ENCODE measurements around the gene NCK2.

Gene NCK2

DNA sequence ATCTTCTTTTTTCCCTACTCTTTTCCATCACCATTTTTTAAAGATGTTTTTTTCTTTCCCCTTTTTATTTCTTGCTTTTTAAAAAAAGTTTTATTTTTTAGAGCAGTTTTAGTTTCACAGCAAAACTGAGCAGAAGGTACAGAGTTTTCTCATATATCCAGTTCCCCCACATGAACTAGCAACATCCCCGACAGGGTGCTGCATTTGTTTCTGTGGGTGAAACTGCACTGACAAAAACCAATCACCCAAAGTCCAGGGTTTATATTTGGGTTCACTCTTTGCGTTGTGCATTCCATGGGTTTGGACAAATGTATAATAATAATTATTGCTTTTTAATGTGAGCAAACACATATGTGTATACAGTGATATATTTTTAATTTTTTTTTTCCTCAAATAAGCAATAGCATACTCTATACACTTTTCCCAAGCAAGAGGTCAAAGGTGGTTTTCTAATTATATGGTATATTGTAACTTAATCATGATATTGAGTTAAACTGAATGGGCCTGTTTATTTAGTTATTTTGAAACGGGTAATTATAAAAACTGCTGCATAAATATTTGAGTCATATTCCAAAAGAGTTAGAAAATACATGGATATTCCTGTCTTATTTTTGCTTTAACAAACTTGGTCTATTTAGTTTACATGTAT, 50.3 kb downstream of the NCK2 start:
- DNase-seq: peak in 1 of 3 experiments; percentile 78

DNA sequence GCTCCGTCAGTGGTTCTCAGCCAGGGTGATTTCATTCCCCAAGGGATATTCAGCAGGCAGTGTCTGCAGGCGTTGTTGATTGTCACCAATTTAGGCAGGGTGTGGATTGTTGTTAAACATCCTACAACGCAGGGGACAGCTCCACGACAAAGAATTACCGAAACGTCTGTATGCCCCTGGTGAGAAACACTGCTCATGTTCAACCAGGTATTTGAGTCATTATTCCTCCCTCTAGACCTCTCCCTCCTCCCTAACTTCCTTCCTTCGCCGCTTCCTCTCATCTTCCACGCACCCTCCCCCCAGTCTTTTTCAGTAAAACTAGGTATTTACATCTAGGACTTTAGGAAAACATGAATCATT, 50.8 kb downstream of the NCK2 start:
- DNase-seq: peak in 2 of 3 experiments; percentile 7 to 78

DNA sequence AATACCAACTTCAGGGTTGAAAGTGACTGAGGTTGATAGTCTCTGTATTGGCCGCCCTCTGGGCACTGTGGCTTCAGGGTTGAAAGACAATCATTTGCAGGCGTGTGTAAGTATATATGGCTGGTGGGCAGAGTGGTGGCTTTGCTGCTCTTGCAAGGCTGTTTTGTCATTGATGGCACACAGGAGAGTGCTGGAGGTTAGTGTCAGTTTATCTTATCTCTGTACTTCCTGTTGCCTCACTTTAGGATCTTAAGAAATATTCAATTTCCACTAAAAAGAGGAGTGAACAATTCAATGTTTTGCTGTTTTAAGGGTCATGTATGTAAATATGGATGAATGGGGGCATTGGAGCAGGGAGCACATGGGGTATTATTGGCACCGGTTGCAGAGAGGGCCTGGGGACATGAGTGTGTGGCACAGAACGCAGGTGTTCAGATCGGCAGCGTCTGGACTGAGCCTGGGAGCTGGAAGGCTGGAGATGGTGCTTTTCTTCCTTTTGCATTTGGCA, 51.5 kb downstream of the NCK2 start:
- no peak for DNase-seq

DNA sequence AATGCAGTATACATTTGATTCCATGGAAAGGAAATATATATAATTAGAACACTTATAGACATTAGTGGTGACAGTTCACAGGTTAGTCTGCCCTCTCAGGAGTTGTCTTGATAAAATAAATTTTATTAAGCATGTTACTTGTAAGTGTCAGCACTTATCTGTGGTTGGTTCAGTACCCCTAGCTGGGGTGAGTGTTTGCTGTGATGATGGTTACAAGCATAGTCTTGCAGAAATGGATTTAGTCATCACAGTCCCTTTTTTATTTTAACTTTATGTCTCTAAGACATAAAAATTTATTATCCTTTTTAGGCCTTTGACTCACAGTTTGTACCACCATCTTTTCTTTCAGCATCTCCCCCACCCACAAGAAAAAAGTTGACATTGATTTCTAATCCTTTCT, 52.1 kb downstream of the NCK2 start:
- DNase-seq: no peak

DNA sequence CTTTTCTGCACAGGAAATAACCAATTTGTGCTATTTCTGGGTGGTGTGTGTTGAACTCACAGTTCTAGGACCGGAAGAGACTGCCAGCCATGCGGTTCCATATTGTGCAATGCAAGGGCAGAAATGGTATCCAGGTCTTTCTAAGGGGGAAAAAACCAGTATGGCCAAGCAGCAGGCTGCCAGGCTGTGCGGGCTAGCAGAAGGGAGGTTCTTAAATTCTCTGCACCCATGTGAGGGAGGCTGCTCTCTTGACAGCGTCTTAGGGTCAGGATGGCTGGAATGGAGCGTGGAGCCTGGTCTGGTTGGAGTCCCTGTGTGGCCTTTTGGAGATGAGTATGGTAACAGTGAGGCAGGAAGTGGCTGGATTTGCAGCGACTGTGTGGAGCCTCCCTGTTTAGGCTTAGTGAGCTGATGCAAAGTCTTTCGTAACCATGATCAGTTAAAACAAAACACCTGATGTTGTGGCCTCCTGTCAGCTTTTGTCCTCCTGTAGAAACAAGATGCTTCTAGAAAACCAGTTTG, 52.6 kb downstream of the NCK2 start:
- DNase-seq: no peak

DNA sequence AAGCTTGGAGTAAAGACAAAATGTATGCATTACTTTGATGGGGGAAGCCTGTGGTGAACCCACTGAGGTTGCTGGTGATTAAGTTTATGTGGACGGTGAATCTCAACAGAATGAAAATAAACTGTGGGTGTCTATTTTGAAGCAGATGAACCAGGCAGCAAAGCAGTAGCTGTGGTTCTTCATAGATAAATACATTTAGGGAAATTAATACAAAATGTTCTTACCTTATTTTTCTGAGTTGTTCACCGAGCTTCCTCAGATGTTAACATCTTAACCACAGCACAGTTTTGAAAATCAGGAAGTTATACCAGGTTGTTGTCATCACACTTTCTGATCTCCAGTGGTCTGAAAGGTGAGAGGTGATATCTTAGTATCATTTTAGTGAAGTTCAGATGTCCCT, 53.9 kb downstream of the NCK2 start:
- no peak for DNase-seq

DNA sequence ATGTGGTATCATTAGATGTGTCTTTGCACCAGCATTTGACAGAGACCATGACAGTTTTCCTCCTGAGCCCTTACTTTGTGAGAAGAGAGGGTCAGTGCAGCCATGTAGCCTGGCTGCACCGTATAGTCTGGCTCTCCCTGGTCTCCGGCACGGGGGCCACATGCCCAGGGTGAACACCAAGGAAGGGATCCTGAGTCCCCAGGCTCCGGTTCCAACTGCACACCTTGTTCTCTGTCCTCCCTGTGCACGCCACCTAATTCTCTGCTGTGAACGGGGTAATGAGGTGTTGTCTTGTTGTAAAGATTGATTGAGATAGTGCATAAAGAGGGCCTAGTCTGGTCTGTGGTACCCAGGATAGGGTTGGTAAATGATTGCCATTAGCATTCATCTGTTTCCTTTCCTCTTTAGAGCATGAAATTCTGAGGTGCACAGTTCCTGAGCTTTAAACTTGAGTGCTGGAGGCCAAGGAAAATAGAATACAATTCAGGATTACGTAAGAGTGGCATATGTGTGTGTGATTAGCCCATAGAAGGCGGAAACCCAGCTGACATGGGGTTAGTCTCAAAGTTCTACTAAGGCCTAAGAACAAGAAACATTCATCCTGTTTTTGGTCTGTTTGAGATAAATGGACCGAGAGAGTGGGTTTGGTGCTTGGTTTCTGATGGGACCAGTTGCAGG, 55.5 kb downstream of the NCK2 start:
- no peak for DNase-seq

DNA sequence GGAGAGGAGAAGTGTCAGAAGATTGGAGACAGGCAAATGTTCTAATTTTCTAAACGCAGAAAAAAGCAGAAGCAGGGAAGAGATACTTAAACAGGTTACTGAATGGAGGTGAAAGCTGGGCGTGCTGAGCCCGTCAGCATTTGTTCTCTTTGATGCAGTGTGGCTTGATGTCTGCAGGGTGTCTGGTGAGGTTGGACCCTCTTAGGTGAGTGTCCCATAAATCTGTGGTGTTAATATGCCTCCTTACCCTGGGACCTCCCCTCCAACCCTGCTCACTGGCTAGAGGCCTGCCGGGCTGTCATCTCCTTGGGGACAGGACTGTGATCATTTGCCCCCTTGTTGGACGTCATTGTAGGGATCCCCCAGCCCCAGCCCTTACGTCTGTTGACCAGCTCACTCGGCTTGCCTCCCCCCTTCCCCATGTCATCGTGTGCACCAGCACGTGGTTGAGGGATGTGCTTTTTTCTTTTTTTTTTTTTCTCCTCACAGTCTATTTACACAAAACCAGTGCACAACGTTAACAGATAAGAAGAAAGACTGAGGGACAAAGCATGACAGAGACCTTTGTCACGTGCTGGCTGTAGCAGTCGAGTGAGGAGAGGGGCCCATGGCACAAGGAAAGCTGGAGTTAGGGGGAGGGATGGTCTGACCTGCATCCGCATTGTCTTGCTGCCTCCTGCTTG, 56.4 kb downstream of the NCK2 start:
- DNase-seq: no peak

DNA sequence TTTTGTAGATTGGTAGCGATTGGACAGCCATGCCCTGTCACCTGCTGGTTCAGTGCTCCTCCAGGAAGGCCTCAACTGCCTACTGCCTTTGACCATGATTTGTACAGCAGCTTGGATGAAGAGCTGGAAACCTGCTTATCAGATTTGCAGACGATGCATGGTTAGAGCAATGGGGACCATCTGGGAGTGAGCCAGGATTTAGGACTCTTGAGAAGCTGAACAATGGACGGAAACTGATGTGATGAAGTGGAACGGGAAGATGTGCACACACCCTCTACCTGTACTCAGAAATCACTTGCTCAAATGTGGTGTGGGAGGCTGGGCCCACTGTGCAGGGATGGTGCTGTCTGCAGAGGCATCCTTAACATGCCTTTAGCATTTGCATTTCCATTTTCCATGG, 57.2 kb downstream of the NCK2 start:
- no peak for DNase-seq

DNA sequence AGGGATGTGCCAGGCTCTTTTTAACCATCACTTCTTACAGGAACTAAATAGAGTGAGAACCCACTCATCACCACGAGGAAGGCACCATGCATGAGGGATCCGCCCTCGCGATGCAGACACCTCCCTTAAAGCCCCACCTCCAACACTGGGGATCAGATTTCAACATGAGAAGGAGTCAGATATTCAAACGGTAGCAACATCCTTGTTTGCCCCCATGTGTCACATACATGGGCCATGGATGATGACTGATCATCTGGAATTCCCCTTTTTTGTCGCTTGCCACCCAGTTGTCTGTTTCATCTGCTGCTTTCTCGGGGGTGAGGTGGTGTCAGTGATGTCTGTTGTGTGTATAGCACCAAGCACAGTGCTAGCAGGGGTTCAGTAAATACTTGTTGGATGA, 57.9 kb downstream of the NCK2 start:
- no peak for DNase-seq

DNA sequence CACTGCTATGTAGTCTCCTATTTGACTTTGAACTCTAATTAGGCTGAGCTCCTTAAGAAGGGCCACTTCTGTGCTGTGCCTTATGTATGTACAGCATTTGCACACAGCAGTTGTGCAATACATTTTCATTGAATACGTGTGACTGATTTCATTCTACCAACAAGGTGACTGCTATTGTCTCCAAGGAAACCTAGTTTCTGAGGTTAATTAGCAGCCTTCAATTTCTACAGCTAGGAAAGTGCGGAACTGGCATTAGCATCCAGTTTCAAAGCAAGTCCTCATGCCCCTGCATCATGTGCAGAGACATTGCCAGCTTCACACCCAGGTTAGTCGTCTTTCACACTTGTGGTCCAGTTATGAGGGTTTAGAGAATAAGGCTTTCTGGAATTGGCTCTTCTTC, 58.6 kb downstream of the NCK2 start:
- DNase-seq: peak in 1 of 3 experiments; percentile 36

DNA sequence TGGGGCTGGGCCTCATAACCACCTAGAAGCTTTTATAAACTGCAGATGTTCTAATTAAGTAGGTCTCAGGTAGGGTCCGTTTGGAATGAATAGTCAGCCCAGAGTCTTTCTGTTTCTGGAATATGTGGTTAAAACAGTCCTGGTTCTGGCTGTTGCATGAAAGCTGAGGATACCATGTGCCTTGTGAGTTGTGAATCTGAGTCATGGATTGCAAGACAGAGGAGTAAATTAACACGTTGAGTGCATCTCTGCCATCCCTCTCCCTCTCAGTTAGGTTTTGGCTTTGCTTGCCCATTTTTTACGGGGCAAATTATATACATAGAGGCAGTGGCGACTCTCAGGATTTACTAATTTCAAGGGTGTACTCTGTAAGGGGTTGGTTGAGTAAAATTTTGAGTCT, 59.1 kb downstream of the NCK2 start:
- peak in 1 of 3 experiments; percentile 51 for DNase-seq

DNA sequence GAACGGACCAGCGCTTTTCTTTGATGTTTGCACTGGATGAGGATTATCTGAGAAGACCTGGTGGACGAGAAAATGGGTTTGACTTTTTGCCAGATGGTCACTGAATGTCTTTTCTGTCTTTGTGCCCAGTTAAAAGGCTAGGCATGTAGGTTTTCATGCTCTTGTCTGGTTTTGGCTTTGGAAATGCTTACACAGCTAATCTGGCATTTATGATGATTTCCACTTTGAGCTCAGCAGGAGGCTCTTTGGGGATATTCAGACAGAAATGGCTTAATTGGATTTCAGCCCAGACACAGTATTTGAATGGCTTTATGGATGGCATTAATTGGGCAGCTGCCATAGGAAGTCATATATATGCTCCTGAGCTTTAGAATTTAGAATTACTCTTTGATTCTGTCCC, 59.6 kb downstream of the NCK2 start:
- DNase-seq: peak; percentile 68 to 92 (median 69)

DNA sequence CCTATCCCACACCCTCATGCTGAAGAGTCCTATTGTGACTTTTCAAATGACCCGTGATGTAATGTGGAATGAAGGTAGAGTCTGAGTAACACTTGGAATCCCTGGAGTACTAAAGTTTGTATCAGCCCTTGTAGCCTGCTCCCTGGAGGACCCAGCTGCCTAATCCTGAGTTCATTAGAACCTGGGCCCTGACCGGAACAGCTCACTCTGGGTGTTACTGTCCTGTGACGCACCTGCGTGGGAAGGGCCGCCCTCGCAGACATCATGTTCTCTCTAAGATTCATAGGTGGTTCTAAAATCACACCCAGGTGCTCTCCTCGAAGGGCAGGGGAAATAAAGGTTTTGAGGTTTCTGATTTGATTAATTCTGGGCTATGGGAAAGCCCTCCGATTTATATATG, 62.3 kb downstream of the NCK2 start:
- no peak for DNase-seq

DNA sequence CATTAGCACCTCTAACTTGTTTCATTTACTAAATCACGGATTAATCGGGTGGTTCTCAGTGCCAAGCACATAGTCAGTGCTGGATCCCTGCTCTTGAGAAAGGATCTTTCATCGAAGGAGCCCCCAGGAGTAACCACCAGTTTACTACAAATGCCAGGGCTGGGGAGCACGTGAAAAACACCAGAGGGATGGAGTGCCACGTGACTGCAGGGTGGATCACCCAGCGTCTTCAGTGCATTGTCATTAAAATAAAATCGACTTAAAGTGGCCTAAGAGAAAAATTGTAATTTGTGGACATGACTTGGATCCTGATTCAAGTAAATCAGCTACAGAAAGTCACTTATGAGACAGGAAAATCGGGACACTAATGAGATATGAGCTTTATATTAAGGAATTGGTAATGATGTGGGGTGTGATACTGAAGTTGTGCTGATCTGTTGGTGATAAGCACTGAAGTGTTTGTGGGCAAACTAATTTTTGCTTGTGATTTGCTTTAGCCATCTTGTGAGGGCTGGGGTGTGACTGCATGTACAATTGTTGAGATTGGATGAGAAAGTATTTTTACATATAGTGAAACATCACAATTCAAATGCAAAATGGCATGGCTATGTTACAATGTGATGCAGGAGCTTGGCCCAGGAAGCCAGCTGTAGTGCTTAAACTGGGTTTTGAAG, 63.8 kb downstream of the NCK2 start:
- DNase-seq: no peak

DNA sequence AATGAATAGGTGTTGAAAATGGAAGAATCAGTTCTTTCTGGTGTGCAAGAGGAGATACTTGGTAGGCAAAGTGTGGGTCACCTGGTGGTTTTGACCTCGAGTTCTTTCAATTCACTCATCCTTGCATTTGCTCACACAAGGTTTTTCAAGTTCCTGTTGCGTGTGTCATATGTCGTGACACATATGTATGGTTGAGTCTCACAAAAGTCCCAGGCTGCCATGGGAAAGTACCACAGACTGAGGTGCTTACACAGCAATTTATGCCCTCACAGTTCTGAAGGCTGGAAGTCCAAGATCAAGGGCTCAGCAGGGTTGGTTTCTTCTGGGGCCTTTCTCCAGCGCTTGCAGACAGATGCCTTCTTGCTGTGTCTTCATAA, 64.4 kb downstream of the NCK2 start:
- no peak for DNase-seq

DNA sequence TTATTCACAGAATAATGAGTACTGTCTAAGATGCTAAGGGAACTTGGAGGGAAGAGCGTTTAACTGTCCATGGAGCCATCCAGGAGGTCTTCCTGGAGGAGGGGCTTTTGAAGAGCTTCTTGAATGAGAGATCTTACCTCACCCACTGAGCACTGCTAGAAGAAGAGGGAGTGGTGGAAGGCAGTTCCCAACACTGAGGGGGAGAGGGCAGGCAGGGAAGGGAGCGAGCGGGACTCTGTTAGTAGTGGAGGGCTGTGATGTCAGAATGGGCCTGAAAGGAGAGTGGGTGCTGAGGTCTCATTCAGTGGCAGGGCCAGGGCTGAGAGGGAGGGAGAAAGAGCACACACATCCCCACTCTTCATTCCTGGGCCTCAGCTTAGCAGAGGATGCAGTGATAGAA, 65.0 kb downstream of the NCK2 start:
- DNase-seq: no peak

DNA sequence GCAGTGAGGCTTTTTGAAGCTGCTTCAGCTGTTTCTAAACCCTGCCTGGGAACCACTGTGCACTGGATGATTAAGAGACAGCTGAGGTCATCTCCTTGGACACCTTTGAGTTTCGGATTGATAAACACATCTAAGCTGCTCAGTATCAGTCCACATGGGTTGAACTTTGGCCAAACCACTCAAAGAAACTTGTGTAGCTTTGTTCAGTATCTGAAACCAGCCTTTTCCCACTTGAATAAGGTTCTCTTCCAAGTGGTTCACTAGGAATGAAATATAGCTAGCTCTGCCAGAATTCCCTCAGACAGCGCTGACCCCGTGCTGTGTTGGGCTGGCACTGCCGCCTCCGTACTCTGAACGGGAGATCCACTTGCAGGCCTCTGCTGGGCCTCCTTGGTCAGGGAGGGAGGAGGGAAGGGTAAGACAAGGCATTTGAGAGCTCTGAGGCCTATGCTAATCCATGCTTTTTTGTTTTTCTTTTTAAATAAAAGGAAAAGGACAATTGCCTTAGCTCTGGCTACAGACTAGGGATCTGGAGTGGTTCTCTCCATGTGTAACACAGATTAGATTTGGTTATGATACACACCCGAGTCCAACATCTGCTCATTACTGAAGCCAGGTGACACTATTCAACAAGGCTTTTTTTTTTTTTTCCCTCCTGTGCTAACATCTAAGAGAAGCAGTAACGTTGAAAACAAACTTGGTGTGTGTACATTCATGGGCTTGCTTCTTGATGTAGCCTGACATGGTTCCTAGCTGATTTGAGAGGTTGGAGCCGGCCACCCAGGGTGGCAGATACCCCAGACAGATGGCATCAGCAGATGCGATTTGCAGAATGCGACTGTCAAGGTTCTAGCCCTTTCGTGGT, 67.7 kb downstream of the NCK2 start:
- peak in 2 of 3 experiments; percentile 35 to 68 for DNase-seq

DNA sequence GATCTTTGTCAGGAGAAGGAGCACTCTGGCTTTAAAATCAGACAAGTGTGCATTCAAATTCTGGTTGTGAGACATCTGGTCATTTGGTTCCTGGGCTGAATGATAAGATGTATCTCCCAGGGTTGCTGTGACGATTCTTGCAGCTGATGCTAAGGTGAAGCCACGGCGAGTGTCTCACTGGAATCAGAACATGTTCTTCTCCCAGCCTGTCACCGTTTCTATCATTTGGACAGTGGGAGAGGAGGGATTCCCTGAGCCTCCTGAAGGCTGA, 68.3 kb downstream of the NCK2 start:
- no peak for DNase-seq

DNA sequence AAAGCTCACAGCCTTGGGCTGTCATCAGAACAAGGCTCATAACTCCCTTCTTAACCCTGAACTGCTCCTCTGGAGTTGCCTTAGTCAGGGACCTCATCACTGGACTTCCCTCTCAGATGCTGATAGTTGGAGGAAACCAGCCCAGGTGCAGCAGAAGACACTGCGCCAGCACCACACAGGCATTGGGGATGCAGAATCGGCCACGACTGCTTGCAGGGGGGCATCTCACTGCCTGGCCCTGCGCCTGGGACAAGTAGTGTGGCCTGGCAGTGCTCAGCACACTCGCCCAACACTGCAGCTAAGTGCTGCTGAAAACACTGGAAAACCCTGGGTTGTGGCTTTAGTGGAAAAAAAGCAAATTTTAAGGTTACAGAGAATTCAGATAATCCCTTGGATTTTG, 68.7 kb downstream of the NCK2 start:
- no peak for DNase-seq

DNA sequence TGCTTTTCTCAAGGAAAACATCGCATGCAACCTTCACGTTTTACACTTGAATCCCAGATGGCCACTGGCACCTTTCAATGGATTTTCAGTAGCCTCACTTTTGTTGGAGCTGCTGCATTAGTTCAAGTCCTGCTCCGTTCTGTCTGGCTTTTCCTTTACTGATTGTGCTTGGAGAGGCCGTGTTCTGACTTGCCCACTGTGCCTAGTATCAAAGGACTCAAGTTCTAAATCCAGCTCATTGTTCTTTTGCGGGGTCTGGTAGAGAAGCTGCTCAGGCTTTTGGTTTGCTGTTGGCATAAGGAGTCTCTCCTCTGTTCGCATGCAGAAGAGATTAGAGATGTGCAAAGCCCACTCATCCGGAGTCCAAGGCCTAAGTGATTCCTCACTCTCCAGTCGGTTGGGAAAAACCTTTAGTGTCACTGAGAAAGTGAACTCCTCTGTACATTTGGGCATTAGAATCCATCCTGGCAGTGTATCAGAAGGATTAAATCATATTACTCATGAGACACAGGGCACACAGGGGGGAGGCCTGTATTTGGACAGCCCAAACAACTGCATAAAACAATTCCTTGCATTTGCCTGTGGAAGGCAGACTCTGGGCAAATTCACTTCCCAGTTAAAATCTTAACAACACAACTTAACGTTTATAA, 69.7 kb downstream of the NCK2 start:
- no peak for DNase-seq

DNA sequence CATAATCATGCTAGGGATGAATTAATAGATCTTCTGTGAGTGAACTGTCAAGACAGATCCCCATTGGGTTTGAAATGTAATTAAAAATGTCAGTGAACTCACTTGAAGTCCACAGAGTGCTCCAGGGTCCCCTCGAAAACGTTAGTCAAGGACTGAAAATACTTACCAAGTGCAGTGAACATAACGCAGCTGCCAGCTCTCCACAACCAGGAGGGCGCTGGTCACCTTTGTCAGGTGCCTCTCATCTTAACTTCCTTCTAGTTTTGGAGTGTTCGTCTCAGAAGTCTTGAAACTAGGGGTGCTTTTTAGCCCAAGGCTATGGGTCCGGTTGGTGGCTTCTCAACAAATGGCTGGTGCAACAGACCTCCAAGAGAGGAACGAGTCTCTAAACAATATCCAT, 70.7 kb downstream of the NCK2 start:
- no peak for DNase-seq
